Natural killer cell (primary cell): ENCODE data around the gene LAMTOR5. TPM values are rescaled to one million over a fixed set of nuclear protein-coding genes. Genes with fewer than 3 reads are reported as not detected.

Source experiments
- ATAC-seq, 3 donors: fragments of 150-1000 bp in 2 of 3; fragments of 200-7000 bp in 1 of 3; cut with Tn5 transposase; 1 replicate in 1 of 3; 2 replicates in 2 of 3; pipeline ENCODE4 v1.10.0; 2021; ENCODE audit warnings: mild to moderate bottlenecking in 2 of 3, moderate library complexity in 2 of 3
- DNase-seq, 2 donors: peaks; one replicate each; pipeline versions ENCODE4 v3.0.0 to v3.0.0-alpha.2; 2013 to 2021; ENCODE audit warnings: mixed read lengths in 1 of 2
- H3K27ac ChIP-seq: one replicate; pipeline ENCODE4 v1.5.1; 2013; ENCODE audit warnings: mild to moderate bottlenecking, low read length
- H3K27me3 ChIP-seq: one replicate; pipeline ENCODE4 v1.6.1; 2013; ENCODE audit warnings: low read length; ENCODE audit not compliant: control insufficient read depth, insufficient read depth
- H3K36me3 ChIP-seq: one replicate; pipeline ENCODE4 v1.6.1; 2013; ENCODE audit warnings: low read length; ENCODE audit not compliant: control insufficient read depth, insufficient read depth
- H3K4me1 ChIP-seq: one replicate; pipeline ENCODE4 v1.6.1; 2013; ENCODE audit warnings: low read length; ENCODE audit not compliant: control insufficient read depth, insufficient read depth
- H3K4me3 ChIP-seq: one replicate; pipeline ENCODE4 v1.5.1; 2013; ENCODE audit warnings: low read length
- H3K9me3 ChIP-seq: one replicate; pipeline ENCODE4 v1.6.1; 2013; ENCODE audit warnings: low read length; ENCODE audit not compliant: control insufficient read depth, insufficient read depth
- H3K27ac Mint-ChIP-seq, 2 donors: one replicate each; pipeline ENCODE4 v1.8.0; 2022; ENCODE audit warnings: mild to moderate bottlenecking in 2 of 2, mixed read lengths in 2 of 2, moderate library complexity in 1 of 2
- H3K27me3 Mint-ChIP-seq, 2 donors: one replicate each; pipeline ENCODE4 v1.8.0; 2022; ENCODE audit warnings: low read depth in 2 of 2, mixed read lengths in 2 of 2
- H3K36me3 Mint-ChIP-seq: one replicate; pipeline ENCODE4 v1.8.0; 2022; ENCODE audit warnings: mixed read lengths
- H3K4me1 Mint-ChIP-seq, 2 donors: one replicate each; pipeline ENCODE4 v1.8.0; 2022; ENCODE audit warnings: mixed read lengths in 2 of 2
- H3K4me3 Mint-ChIP-seq: one replicate; pipeline ENCODE4 v1.8.0; 2022; ENCODE audit warnings: mild to moderate bottlenecking, moderate library complexity, mixed read lengths
- H3K9me3 Mint-ChIP-seq, 2 donors: one replicate each; pipeline ENCODE4 v1.8.0; 2022; ENCODE audit warnings: mixed read lengths in 2 of 2
- CTCF ChIP-seq: fragments of 200-600 bp; IDR thresholded peaks from one replicate; pipeline ENCODE4 v1.8.0; 2022; ENCODE audit warnings: antibody characterized with exemption
- WGBS: methylation state at CpG from one replicate; pipeline ENCODE4 v1.1.7; 2013; ENCODE audit warnings: missing lambda C conversion rate; ENCODE audit not compliant: insufficient coverage; 5-methylcytosine and 5-hydroxymethylcytosine counted together
- intact Hi-C: fragments of 100-400 bp; cut with micrococcal nuclease; formaldehyde crosslinking; loops from one replicate; pipeline ENCODE4 v1.14.2; 2022
- total RNA-seq, 4 donors: library from RNA; stranded (reverse); fragments of 120-200 nt in 1 of 4; gene quantifications; one replicate each; pipeline versions ENCODE4 v1.2.3 to v1.2.4, GENCODE V29; 2013 to 2022

LAMTOR5 gene
- total RNA-seq, 3 donors from 2014 or later (not counting 1 experiment from before 2014, with no cell fraction given), result 86.1 to 102 (median 90.4) TPM

DNA sequence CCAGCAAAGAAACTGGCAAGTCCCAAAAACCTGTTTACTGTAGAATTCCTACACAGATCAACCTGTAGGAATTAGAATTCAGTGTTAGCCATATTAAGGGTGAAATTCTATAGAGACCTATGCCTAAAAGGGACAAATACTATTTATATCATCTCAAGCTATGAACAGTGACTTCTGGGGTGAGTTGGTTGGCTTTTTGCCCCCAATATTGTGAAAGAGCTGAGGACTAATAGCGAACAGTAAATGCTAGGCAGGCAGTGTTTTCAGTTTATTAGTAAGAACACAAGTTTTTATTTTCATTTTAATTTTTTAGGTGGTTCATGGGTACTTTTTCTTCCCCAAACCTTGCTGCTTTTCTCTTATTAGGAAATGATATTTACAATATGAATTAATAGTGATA, 32.0 kb downstream of the LAMTOR5 start:
- H3K9me3 ChIP-seq, result no peaks in the 10 kb centered on the region
- no CpG with 5 or more reads among the region's 1 CpG for WGBS
- H3K4me1 ChIP-seq, result no peaks in the 10 kb centered on the region
- no peak overlapping the region for H3K27ac ChIP-seq
- no peak overlapping the region for H3K4me3 Mint-ChIP-seq
- H3K9me3 Mint-ChIP-seq, result no peaks in the 10 kb centered on the region
- peaks cover 0 to 6% of the 10 kb centered on the region in 2 donors for H3K4me1 Mint-ChIP-seq
- DNase-seq, result no peak
- H3K27me3 ChIP-seq, result no peaks in the 10 kb centered on the region
- peaks cover 41% of the 10 kb centered on the region for H3K36me3 ChIP-seq
- intact Hi-C loops, result no loop called here
- H3K27ac Mint-ChIP-seq, result no peak overlapping the region
- no peaks in the 10 kb centered on the region for H3K27me3 Mint-ChIP-seq
- H3K36me3 Mint-ChIP-seq, result no peaks in the 10 kb centered on the region
- H3K4me3 ChIP-seq, result no peak overlapping the region
- TF ChIP-seq CTCF, result no peak
- ATAC-seq, result no peak

GRCh38 chr1:110370827-110371226, 36.7 kb downstream of the LAMTOR5 start:
- DNase-seq (no peak), ATAC-seq (peak in 1 of 3 donors; percentile 38)
- Histone ChIP-seq H3K27me3 (no peaks in the 10 kb centered on the region), H3K27ac (no peak overlapping the region), H3K4me1 (no peaks in the 10 kb centered on the region), H3K36me3 (peaks cover 37% of the 10 kb centered on the region), H3K4me3 (no peak overlapping the region), H3K9me3 (no peaks in the 10 kb centered on the region)
- Mint-ChIP-seq H3K27ac (peak overlapping the region in 1 of 2 donors; percentile 8), H3K36me3 (no peaks in the 10 kb centered on the region), H3K9me3 (no peaks in the 10 kb centered on the region), H3K27me3 (no peaks in the 10 kb centered on the region), H3K4me3 (no peak overlapping the region), H3K4me1 (peaks cover 0 to 13% of the 10 kb centered on the region in 2 donors)
- intact Hi-C loops, result no loop called here
- WGBS, result 80% methylated on average over 1 of the region's 1 CpG
- no peak for TF ChIP-seq CTCF

GRCh38 chr1:110364221-110364620, 43.3 kb downstream of the LAMTOR5 start:
- no peak overlapping the region for H3K27ac ChIP-seq
- H3K9me3 ChIP-seq, result no peaks in the 10 kb centered on the region
- H3K9me3 Mint-ChIP-seq, result no peaks in the 10 kb centered on the region
- H3K4me1 Mint-ChIP-seq, result peaks cover 11 to 13% of the 10 kb centered on the region in 2 donors
- no peaks in the 10 kb centered on the region for H3K4me1 ChIP-seq
- intact Hi-C loops, result no loop called here
- H3K36me3 ChIP-seq, result peaks cover 25% of the 10 kb centered on the region
- H3K4me3 Mint-ChIP-seq, result no peak overlapping the region
- 100% methylated on average over 2 of the region's 3 CpGs for WGBS
- H3K27me3 Mint-ChIP-seq, result no peaks in the 10 kb centered on the region
- no peak overlapping the region for H3K4me3 ChIP-seq
- no peak for TF ChIP-seq CTCF
- peaks cover 6% of the 10 kb centered on the region for H3K36me3 Mint-ChIP-seq
- ATAC-seq, result no peak
- DNase-seq, result no peak
- no peaks in the 10 kb centered on the region for H3K27me3 ChIP-seq
- H3K27ac Mint-ChIP-seq, result no peak overlapping the region

GRCh38 chr1:110361856-110362255, 45.6 kb downstream of the LAMTOR5 start:
- intact Hi-C loops, result no loop called here
- TF ChIP-seq CTCF, result no peak
- Histone ChIP-seq H3K27ac (no peak overlapping the region), H3K4me1 (no peaks in the 10 kb centered on the region), H3K36me3 (peaks cover 26% of the 10 kb centered on the region), H3K4me3 (no peak overlapping the region), H3K9me3 (no peaks in the 10 kb centered on the region), H3K27me3 (no peaks in the 10 kb centered on the region)
- H3K27me3 Mint-ChIP-seq, result no peaks in the 10 kb centered on the region
- H3K4me3 Mint-ChIP-seq, result no peak overlapping the region
- DNase-seq, result no peak
- H3K9me3 Mint-ChIP-seq, result no peaks in the 10 kb centered on the region
- no peak for ATAC-seq
- peaks cover 11 to 13% of the 10 kb centered on the region in 2 donors for H3K4me1 Mint-ChIP-seq
- peaks cover 6% of the 10 kb centered on the region for H3K36me3 Mint-ChIP-seq
- 100% methylated on average over 1 of the region's 1 CpG for WGBS
- H3K27ac Mint-ChIP-seq, result no peak overlapping the region
